Effector CD8-positive, alpha-beta T cell (primary cell): Measurements from ENCODE around the gene AP2S1.
"Not testable (repeated sequence)": the region's sequence is repeated elsewhere in the genome, so short reads cannot be mapped to it uniquely, and the experiment has no call there.

Experiments used
- DNase-seq: peaks from one replicate; lab custom pipeline; 2025; lab: John Stamatoyannopoulos, UW

AP2S1 gene

DNA sequence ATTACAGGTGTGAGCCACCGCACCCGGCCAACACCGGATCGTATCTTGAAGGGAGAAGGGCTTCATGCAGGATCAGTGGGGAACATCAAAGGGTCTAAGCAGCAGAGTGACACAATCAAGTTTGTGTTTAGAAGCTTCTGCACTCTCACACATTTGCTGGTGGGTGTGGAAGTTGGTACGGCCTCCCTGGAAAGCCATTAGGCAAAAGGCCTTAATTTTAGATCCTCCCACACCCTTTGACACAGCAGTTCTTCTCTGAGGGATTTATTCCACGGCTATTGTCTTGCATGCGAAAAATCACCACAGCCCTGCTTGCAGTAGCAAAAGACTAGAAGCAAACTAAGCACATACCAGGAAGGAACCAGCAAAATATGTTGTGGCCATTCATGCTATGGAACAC, 44.0 kb downstream of the AP2S1 start:
- DNase-seq, result no peak

DNA sequence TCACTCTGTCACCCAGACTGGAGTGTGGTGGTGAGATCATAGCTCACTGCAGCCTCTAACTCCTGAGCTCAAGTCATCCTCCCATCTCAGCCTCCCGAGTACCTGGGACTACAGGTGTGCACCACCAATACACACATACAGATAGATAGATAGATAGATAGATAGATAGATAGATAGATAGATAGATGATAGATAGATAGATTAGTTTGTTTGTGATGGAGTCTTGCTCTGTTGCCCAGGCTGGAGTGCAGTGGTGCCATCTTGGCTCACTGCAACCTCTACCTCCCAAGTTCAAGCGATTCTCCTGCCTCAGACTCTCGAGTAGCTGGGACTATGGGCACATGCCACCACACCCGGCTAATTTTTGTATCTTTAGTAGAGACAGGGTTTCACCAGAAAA, 46.2 kb downstream of the AP2S1 start:
- not testable (repeated sequence) for DNase-seq

- DNase-seq, result no peak
These were observed 47.1 kb downstream of the AP2S1 start for GRCh38 chr19:46803555-46803954.

DNA sequence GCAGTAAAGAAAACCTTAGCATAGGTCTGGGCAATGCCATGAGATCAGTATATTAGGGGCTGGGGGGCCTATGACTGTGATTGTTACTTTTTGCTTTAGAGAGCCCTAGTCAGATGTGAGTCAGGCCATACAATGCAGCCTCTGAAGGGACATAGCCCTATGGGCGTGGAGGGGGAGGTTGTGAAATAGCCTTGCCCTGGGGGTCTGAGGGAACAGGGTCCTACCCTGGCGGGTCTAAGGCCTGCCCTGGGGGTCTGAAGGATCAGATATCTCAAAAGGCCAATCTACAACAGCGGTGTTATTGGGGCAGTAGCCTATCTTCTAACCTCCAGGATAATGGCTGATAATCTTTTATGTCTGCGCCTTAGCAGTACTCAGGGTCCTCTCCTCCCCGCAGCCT, 48.5 kb downstream of the AP2S1 start:
- no peak for DNase-seq

DNA sequence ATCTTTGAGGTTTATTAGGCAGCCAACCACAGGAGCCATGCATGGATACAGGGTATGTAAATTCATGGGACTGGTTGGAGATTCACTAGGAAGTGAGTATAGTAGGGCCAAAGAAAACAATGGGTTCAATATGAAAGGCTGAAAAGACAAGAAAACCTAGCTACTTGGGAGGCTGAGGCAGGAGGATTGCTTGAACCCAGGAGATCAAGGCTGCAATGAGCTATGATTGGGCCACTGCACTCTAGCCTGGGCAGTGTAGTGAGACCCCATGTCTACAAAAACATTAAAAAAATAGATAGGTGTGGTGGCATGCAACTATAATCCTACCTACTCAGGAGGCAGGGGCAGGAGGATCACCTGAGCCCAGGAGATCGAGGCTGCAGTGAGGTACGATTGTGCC, 51.9 kb downstream of the AP2S1 start:
- no peak for DNase-seq

GRCh38 chr19:46797881-46798280, 52.8 kb downstream of the AP2S1 start:
- no peak for DNase-seq

- no peak for DNase-seq
These were observed 58.7 kb downstream of the AP2S1 start for GRCh38 chr19:46791944-46792343.

- no peak for DNase-seq
These were observed 61.3 kb downstream of the AP2S1 start for GRCh38 chr19:46789371-46789770.

DNA sequence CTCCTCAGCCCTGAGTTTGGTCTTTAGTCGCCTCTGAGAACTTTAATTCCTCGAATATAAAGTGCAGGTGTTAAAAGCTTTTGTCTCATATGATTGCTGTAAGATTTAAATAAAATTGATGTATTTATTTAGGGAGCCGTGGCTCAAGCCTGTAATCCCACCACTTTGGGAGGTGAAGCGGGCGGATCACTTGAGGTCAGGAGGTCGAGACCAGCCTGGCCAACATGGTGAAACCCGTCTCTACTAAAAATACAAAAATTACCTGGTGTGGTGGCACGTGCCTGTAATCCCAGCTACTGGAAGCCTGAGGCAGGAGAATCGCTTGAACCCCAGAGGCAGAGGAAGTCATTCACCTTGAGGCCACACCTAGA, 61.7 kb downstream of the AP2S1 start:
- DNase-seq, result no peak

DNA sequence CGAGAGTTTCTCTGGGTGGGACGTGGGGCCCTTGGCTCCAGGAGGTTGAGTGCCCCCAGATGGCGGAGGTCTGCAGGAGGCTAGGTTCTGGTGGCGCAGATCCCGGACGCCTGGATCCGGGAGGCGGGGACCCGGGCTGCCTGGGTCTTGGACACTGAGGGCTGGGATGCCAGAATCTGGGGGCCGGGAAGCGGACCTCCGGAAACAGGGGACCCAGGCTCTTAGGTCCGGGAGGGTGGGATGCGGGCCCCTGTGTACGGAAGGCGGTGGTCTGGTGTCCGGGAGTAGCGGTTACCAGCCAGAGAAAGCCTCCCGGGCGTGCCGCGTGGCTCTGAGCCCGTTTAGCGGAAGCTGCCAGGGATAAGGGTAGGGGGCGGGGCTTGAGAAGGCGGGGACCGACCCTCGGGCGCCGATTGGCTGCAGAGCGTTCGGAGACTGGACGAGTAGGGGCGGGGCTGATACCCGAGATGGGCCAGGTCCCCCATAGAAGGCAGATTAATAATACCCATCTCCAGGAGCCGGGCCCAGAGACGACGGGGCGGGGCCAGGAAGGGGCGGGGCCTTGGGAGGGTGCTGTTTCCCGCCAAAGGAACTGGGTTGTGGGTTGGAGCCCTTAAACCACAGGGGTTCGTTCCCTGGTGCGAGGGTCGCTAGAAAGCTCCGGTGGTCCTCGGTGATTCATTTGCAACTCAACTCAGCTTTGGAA, 62.2 kb downstream of the AP2S1 start, which contains the start of gene SLC1A5:
TSS of gene SLC1A5 (minus strand) at position 333 of the 706 bp plus-strand sequence. CDS start 629 bp downstream, outside the sequence.
- peak; percentile 91 for DNase-seq
